Measurements from ENCODE around the gene CMKLR1.

GRCh38 chr12:108364879-108365278 is 25.8 kb upstream of the CMKLR1 start:
- TF ChIP-seq CTCF (IDR thresholded peaks at IDR 0.05; ENCODE audit: low read length), result no peak
- no peak for TF ChIP-seq EZH2 (optimal IDR thresholded peaks at IDR 0.05; ENCODE audit: low read depth, low read length)

Data from MM.1S (cell line).